SK-N-MC (cell line): ENCODE data around the gene PMP22.

ENCODE experiments used
- EZH2 ChIP-seq: fragments of 200-600 bp; sonication (generic); IDR thresholded peaks from one replicate; pipeline ENCODE4 v1.6.1; 2017; ENCODE audit warnings: antibody characterized with exemption
- FOXP2 ChIP-seq: optimal IDR thresholded peaks from 2 replicates; pipeline ENCODE3; 2011; ENCODE audit warnings: mild to moderate bottlenecking, moderate library complexity; ENCODE audit not compliant: insufficient read depth; ENCODE audit errors: extremely low read length, control extremely low read depth
- POLR2AphosphoS5 ChIP-seq: IDR thresholded peaks from 2 replicates; pipeline ENCODE4 v1.6.1; 2012; ENCODE audit warnings: mild to moderate bottlenecking, low read depth, low read length, borderline replicate concordance

DNA sequence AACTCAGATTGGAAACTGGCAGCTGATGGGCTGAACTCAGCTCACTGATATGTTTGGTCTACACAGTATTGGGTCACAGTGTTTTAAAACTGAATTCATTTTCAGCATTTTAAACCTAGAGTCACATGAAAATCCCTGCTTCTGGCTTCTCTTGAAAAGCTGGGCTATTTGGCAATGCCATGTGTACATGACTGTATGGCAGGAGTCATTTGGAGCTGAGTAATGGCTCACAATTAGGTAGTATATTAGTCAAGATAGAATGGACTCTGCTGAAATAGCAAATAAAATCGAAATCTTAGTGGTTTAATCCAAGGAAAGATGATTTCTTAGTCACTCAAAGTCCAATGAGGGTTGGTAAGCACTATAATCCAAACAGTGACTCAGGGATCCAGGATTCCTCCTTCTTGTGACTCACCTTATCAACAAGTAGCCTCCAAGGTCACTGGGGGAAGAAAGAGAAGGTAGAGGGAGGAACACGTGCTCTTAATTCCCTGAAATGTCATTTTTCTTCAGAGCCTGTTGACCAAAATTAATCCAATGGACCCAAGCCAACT lies 13.9 kb upstream of the PMP22 start:
- TF ChIP-seq POLR2AphosphoS5 (no peak), EZH2 (no peak), FOXP2 (no peak)
